Epithelial cell of proximal tubule (primary cell): Measurements from ENCODE around the gene CAMTA1. TPM values are rescaled to one million over a fixed set of nuclear protein-coding genes. Genes with fewer than 3 reads are reported as not detected.
A peak's percentile ranks its signal among the peaks of the same experiment; 100 is the strongest.

Experiments
- DNase-seq: peaks from one replicate; pipeline ENCODE4 v3.0.0-alpha.2; 2011; ENCODE audit warnings: low read depth
- H3K4me3 ChIP-seq: 2 replicates; pipeline ENCODE4 v1.5.1; 2011; ENCODE audit warnings: low read depth, mild to moderate bottlenecking, low read length
- CTCF ChIP-seq: conservative IDR thresholded peaks from 2 replicates; pipeline ENCODE4 v1.5.1; 2012; ENCODE audit warnings: low read depth, mild to moderate bottlenecking, low read length
- total RNA-seq: library from RNA; depleted of rRNA; stranded (reverse); fragments of >200 nt; gene quantifications from 2 replicates; pipeline ENCODE4 v1.2.3, GENCODE V29; 2015

Gene CAMTA1
- total RNA-seq, 1 donor from 2014 or later: 79.2 TPM

- no peak for TF ChIP-seq CTCF
- no peak overlapping the region for H3K4me3 ChIP-seq
- DNase-seq: no peak
Observed at GRCh38 chr1:7190261-7190660, 405.0 kb downstream of the CAMTA1 start.

- no peak for TF ChIP-seq CTCF
- no peak overlapping the region for H3K4me3 ChIP-seq
- no peak for DNase-seq
Observed at GRCh38 chr1:7192453-7192852, 407.2 kb downstream of the CAMTA1 start.

GRCh38 chr1:7196036-7196911 lies 411.0 kb downstream of the CAMTA1 start:
- no peak overlapping the region for H3K4me3 ChIP-seq
- DNase-seq: no peak
- TF ChIP-seq CTCF: no peak

GRCh38 chr1:7198664-7199063 lies 413.4 kb downstream of the CAMTA1 start:
- DNase-seq: no peak
- no peak overlapping the region for H3K4me3 ChIP-seq
- TF ChIP-seq CTCF: no peak

GRCh38 chr1:7199077-7199779 lies 414.0 kb downstream of the CAMTA1 start:
- no peak for DNase-seq
- no peak for TF ChIP-seq CTCF
- H3K4me3 ChIP-seq: no peak overlapping the region

- no peak overlapping the region for H3K4me3 ChIP-seq
- peak; percentile 26 for DNase-seq
- TF ChIP-seq CTCF: peak; percentile 99
Observed at GRCh38 chr1:7207875-7208646, 422.8 kb downstream of the CAMTA1 start.
